Measurements from ENCODE around the gene NEK4. TPM values are rescaled to one million over a fixed set of nuclear protein-coding genes. Genes with fewer than 3 reads are reported as not detected.
"Not testable (repeated sequence)": the region's sequence is repeated elsewhere in the genome, so short reads cannot be mapped to it uniquely, and the experiment has no call there.

NEK4 gene
- total RNA-seq, 1 donor from 2014 or later = 30.3 TPM

GRCh38 chr3:52779011-52779836, 8.5 kb upstream of the NEK4 start:
- Mint-ChIP-seq H3K27ac (no peak overlapping the region), H3K9me3 (no peaks in the 10 kb centered on the region), H3K4me3 (no peak overlapping the region), H3K36me3 (ENCODE audit: low read depth) (no peaks in the 10 kb centered on the region), H3K4me1 (peaks cover 6% of the 10 kb centered on the region), H3K27me3 (peaks cover 19% of the 10 kb centered on the region)
- intact Hi-C loops (cut with micrococcal nuclease) = no loop called here
- DNase-seq = no peak

- no peak overlapping the region for H3K27ac Mint-ChIP-seq
- H3K36me3 Mint-ChIP-seq (ENCODE audit: low read depth) = no peaks in the 10 kb centered on the region
- H3K9me3 Mint-ChIP-seq = no peaks in the 10 kb centered on the region
- intact Hi-C loops (cut with micrococcal nuclease) = no loop called here
- peaks cover 6% of the 10 kb centered on the region for H3K4me1 Mint-ChIP-seq
- peaks cover 14% of the 10 kb centered on the region for H3K27me3 Mint-ChIP-seq
- H3K4me3 Mint-ChIP-seq = no peak overlapping the region
- DNase-seq = no peak
These were observed 7.4 kb upstream of the NEK4 start for GRCh38 chr3:52777959-52778805.

GRCh38 chr3:52777127-52777958, 6.6 kb upstream of the NEK4 start, which contains the start of gene ITIH1:
TSS of gene ITIH1 (plus strand) at chr3:52777599. CDS start at chr3:52777616, 17 bp downstream.
- Mint-ChIP-seq H3K4me1 (peaks cover 6% of the 10 kb centered on the region), H3K36me3 (ENCODE audit: low read depth) (no peaks in the 10 kb centered on the region), H3K27ac (no peak within 1 kb of the TSS), H3K4me3 (no peak within 1 kb of the TSS), H3K9me3 (no peaks in the 10 kb centered on the region), H3K27me3 (peaks cover 12% of the 10 kb centered on the region)
- DNase-seq = no peak
- intact Hi-C loops (cut with micrococcal nuclease) = no loop called here

GRCh38 chr3:52776486-52776885, 5.7 kb upstream of the NEK4 start:
- H3K4me3 Mint-ChIP-seq; H3K36me3 Mint-ChIP-seq (ENCODE audit: low read depth); H3K27ac Mint-ChIP-seq; H3K9me3 Mint-ChIP-seq; H3K27me3 Mint-ChIP-seq; H3K4me1 Mint-ChIP-seq; DNase-seq; intact Hi-C loops (cut with micrococcal nuclease): not testable (repeated sequence)

GRCh38 chr3:52775877-52776276, 5.1 kb upstream of the NEK4 start:
- DNase-seq = no peak
- H3K4me3 Mint-ChIP-seq = no peak overlapping the region
- no peaks in the 10 kb centered on the region for H3K36me3 Mint-ChIP-seq (ENCODE audit: low read depth)
- H3K27me3 Mint-ChIP-seq = peaks cover 1% of the 10 kb centered on the region
- no peaks in the 10 kb centered on the region for H3K9me3 Mint-ChIP-seq
- H3K27ac Mint-ChIP-seq = no peak overlapping the region
- peaks cover 13% of the 10 kb centered on the region for H3K4me1 Mint-ChIP-seq
- intact Hi-C loops (cut with micrococcal nuclease) = no loop called here

- H3K4me3 Mint-ChIP-seq = no peak overlapping the region
- no peaks in the 10 kb centered on the region for H3K36me3 Mint-ChIP-seq (ENCODE audit: low read depth)
- H3K4me1 Mint-ChIP-seq = peaks cover 13% of the 10 kb centered on the region
- H3K9me3 Mint-ChIP-seq = no peaks in the 10 kb centered on the region
- intact Hi-C loops (cut with micrococcal nuclease) = loop anchor here (5.0 kb wide), 2 partner anchors 88 to 122 kb away; partner anchors contain the start of genes GNL3, PBRM1 and STIMATE
- peaks cover 1% of the 10 kb centered on the region for H3K27me3 Mint-ChIP-seq
- H3K27ac Mint-ChIP-seq = no peak overlapping the region
- no peak for DNase-seq
These were observed 4.4 kb upstream of the NEK4 start for GRCh38 chr3:52774901-52775864.

GRCh38 chr3:52774066-52774713, 3.5 kb upstream of the NEK4 start:
- Mint-ChIP-seq H3K36me3 (ENCODE audit: low read depth) (no peaks in the 10 kb centered on the region), H3K27ac (no peak overlapping the region), H3K27me3 (no peaks in the 10 kb centered on the region), H3K4me1 (peaks cover 22% of the 10 kb centered on the region), H3K9me3 (no peaks in the 10 kb centered on the region), H3K4me3 (no peak overlapping the region)
- intact Hi-C loops (cut with micrococcal nuclease) = loop anchor here (5.0 kb wide), 2 partner anchors 87 to 123 kb away; partner anchors contain the start of genes GNL3, PBRM1 and STIMATE
- DNase-seq = no peak

GRCh38 chr3:52773361-52774065, 2.8 kb upstream of the NEK4 start:
- no peaks in the 10 kb centered on the region for H3K36me3 Mint-ChIP-seq (ENCODE audit: low read depth)
- DNase-seq = no peak
- no peaks in the 10 kb centered on the region for H3K9me3 Mint-ChIP-seq
- intact Hi-C loops (cut with micrococcal nuclease) = loop anchor here (5.0 kb wide), 2 partner anchors 86 to 124 kb away; partner anchors contain the start of genes GNL3, PBRM1 and STIMATE
- no peak overlapping the region for H3K4me3 Mint-ChIP-seq
- peaks cover 22% of the 10 kb centered on the region for H3K4me1 Mint-ChIP-seq
- no peak overlapping the region for H3K27ac Mint-ChIP-seq
- no peaks in the 10 kb centered on the region for H3K27me3 Mint-ChIP-seq

GRCh38 chr3:52771702-52772101, 962 bp upstream of the NEK4 start:
- Mint-ChIP-seq H3K27me3 (no peaks in the 10 kb centered on the region), H3K9me3 (no peaks in the 10 kb centered on the region), H3K4me3 (peak overlapping the region; percentile 88), H3K27ac (peak overlapping the region; percentile 94), H3K36me3 (ENCODE audit: low read depth) (peaks cover 10% of the 10 kb centered on the region), H3K4me1 (peaks cover 19% of the 10 kb centered on the region)
- intact Hi-C loops (cut with micrococcal nuclease) = loop anchor here (2.0 to 5.0 kb wide), 3 partner anchors 65 to 126 kb away; partner anchors contain the start of genes GNL3, PBRM1, SPCS1 and STIMATE
- DNase-seq = no peak

GRCh38 chr3:52771334-52771681, 568 bp upstream of the NEK4 start:
- Mint-ChIP-seq H3K4me1 (peaks cover 19% of the 10 kb centered on the region), H3K9me3 (no peaks in the 10 kb centered on the region), H3K27ac (peak overlapping the region; percentile 94), H3K27me3 (no peaks in the 10 kb centered on the region), H3K4me3 (peak overlapping the region; percentile 88), H3K36me3 (ENCODE audit: low read depth) (peaks cover 10% of the 10 kb centered on the region)
- DNase-seq = no peak
- intact Hi-C loops (cut with micrococcal nuclease) = loop anchor here (2.0 to 5.0 kb wide), 3 partner anchors 65 to 126 kb away; partner anchors contain the start of genes GNL3, PBRM1, SPCS1 and STIMATE

- Mint-ChIP-seq H3K4me1 (peaks cover 19% of the 10 kb centered on the region), H3K9me3 (no peaks in the 10 kb centered on the region), H3K27ac (peak overlapping the region; percentile 74), H3K36me3 (ENCODE audit: low read depth) (peaks cover 16% of the 10 kb centered on the region), H3K27me3 (no peaks in the 10 kb centered on the region), H3K4me3 (peak overlapping the region; percentile 88)
- intact Hi-C loops (cut with micrococcal nuclease) = loop anchor here (2.0 to 5.0 kb wide), 3 partner anchors 63 to 127 kb away; partner anchors contain the start of genes GNL3, PBRM1, SPCS1 and STIMATE
- DNase-seq = no peak
These were observed 819 bp downstream of the NEK4 start for GRCh38 chr3:52769786-52770455.
